PC-3 (cell line): ENCODE results near the gene HPN. TPM values are rescaled to one million over a fixed set of nuclear protein-coding genes. Genes with fewer than 3 reads are reported as not detected.
A peak's percentile ranks its signal among the peaks of the same experiment; 100 is the strongest.

ENCODE experiments used
- ATAC-seq: fragments of 200-7000 bp; cut with Tn5 transposase; 2 replicates; pipeline ENCODE4 v1.9.1; 2020; ENCODE audit warnings: mild to moderate bottlenecking, moderate library complexity
- BruUV-seq: library from RNA; stranded (reverse); fragments of 400-500 nt; replicated peaks from 2 replicates; lab custom pipeline; 2021; lab: Mats Ljungman, UMichigan
- CTCF ChIA-PET: fragments of 300-600 bp; sonication (Branson Sonifier 250); formaldehyde crosslinking; loops from one replicate; lab custom pipeline; 2022; ENCODE audit warnings: antibody characterized with exemption; lab: Charles Lee
- POLR2A ChIA-PET: fragments of 300-600 bp; sonication (Branson Sonifier 250); formaldehyde crosslinking; loops from one replicate; lab custom pipeline; 2022; ENCODE audit warnings: antibody characterized with exemption; ENCODE audit not compliant: unreplicated experiment; lab: Charles Lee
- DNase-seq: peaks from one replicate; pipeline ENCODE4 v3.0.0-alpha.2; 2015
- H2AFZ ChIP-seq: fragments of 300-600 bp; sonication (generic); 2 replicates; pipeline ENCODE4 v1.6.0; 2016; ENCODE audit warnings: antibody characterized with exemption, low read length
- H3F3A ChIP-seq: fragments of 300-600 bp; sonication (generic); one replicate; pipeline ENCODE4 v1.6.0; 2017; ENCODE audit warnings: antibody characterized with exemption, low read length, control low read depth, mild to moderate bottlenecking; ENCODE audit not compliant: unreplicated experiment
- H3K27ac ChIP-seq: fragments of 300-600 bp; sonication (generic); 2 replicates; pipeline ENCODE4 v1.5.1; 2016; ENCODE audit warnings: mild to moderate bottlenecking, low read length
- H3K27me3 ChIP-seq: fragments of 300-600 bp; sonication (generic); 2 replicates; pipeline ENCODE4 v1.6.1; 2016; ENCODE audit warnings: low read length, mixed read lengths
- H3K36me3 ChIP-seq: fragments of 300-600 bp; sonication (generic); 2 replicates; pipeline ENCODE4 v1.6.1; 2016; ENCODE audit warnings: low read depth, mixed run types, low read length, mixed read lengths
- H3K4me1 ChIP-seq: fragments of 300-600 bp; sonication (generic); 2 replicates; pipeline ENCODE4 v1.5.1; 2016; ENCODE audit warnings: low read length; ENCODE audit not compliant: insufficient read depth
- H3K4me2 ChIP-seq: fragments of 300-600 bp; sonication (generic); 2 replicates; pipeline ENCODE4 v1.6.0; 2016; ENCODE audit warnings: low read length
- H3K4me3 ChIP-seq: fragments of 300-600 bp; sonication (generic); 2 replicates; pipeline ENCODE4 v1.5.1; 2016; ENCODE audit warnings: mild to moderate bottlenecking, low read length, mixed read lengths
- H3K79me2 ChIP-seq: fragments of 300-600 bp; sonication (generic); 2 replicates; pipeline ENCODE4 v1.6.1; 2017; ENCODE audit warnings: low read length, mixed read lengths
- H3K9ac ChIP-seq: fragments of 300-600 bp; sonication (generic); 2 replicates; pipeline ENCODE4 v1.6.0; 2016; ENCODE audit warnings: mild to moderate bottlenecking, low read length
- H3K9me2 ChIP-seq: fragments of 300-600 bp; sonication (generic); replicated peaks from 2 replicates; pipeline ENCODE4 v1.6.1; 2016; ENCODE audit warnings: mixed run types, low read length, mixed read lengths
- H3K9me3 ChIP-seq: fragments of 300-600 bp; sonication (generic); 2 replicates; pipeline ENCODE4 v1.6.1; 2016; ENCODE audit warnings: low read length, mixed read lengths
- H4K20me1 ChIP-seq: fragments of 300-600 bp; sonication (generic); 2 replicates; pipeline ENCODE4 v1.6.1; 2016; ENCODE audit warnings: low read length, mixed read lengths
- EZH2 ChIP-seq: fragments of 300-600 bp; sonication (generic); IDR thresholded peaks from one replicate; pipeline ENCODE4 v1.6.1; 2017; ENCODE audit warnings: antibody characterized with exemption, mild to moderate bottlenecking, low read length; ENCODE audit not compliant: unreplicated experiment
- EZH2phosphoT487 ChIP-seq: fragments of 300-600 bp; sonication (generic); IDR thresholded peaks from 2 replicates; pipeline ENCODE4 v1.6.1; 2018; ENCODE audit warnings: mild to moderate bottlenecking, antibody characterized with exemption, low read length, borderline replicate concordance
- intact Hi-C: fragments of 100-400 bp; cut with micrococcal nuclease; formaldehyde crosslinking; loops from 2 replicates; pipeline ENCODE4 v1.9.0; 2023
- total RNA-seq: library from RNA; depleted of rRNA; stranded (reverse); fragments of >200 nt; gene quantifications from 2 replicates; pipeline ENCODE4 v1.2.3, GENCODE V29; 2014
- TF ChIP-seq, protein P1 (sequence below): fragments of 300-600 bp; sonication (generic); conservative IDR thresholded peaks from 2 replicates; pipeline ENCODE4 v1.5.1; 2017; ENCODE audit warnings: antibody characterized with exemption, low read depth, mild to moderate bottlenecking, low read length

The HPN gene
- total RNA-seq, 1 experiment from 2014 or later, result 0.18 TPM

DNA sequence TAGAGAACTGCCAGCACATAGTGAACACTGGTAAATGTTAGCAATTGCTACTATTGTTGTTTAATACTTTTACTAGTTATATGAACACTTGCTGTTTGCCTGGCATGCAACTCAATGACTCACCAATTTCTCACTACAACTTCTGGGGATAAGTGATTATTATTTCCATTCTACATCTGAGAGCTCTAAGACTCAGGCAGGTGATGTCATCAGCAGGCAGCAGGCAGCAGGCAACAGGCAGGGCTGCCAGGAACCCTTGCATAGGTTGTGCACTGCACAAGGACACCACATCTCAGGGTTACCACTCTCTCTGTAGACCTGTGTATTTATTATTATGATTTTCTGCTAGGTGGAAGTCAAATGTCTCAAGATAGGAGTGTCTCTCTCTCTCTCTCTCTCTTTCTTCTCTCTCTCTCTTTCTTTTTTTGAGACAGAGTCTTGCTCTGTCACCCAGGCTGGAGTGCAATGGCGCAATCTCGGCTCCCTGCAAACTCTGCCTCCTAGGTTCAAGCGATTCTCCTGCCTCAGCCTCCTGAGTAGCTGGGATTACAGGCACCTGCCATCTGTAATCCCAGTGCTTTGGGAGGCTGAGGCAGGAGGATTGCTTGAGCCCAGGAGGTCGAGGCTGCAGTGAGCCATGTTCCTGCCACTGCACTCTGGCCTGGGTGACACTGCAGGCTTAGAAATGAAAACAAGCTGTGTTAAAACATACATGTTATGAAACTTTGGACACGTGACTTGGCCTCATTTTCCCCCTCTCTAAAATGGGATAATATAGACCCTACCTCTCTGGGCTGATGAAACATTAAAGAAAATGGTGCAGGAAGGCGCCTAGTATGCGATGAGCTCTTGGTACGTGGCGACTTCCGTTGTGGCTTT lies 22.7 kb downstream of the HPN start:
- CTCF ChIA-PET, result interaction anchor here (0.6 kb wide), 1 partner anchor 20 kb away, joined by 3 read pairs; no protein-coding TSS in a partner anchor
- no peak overlapping the region for H3K4me2 ChIP-seq
- peaks cover 18% of the 10 kb centered on the region for H3K4me1 ChIP-seq
- H3K9me3 ChIP-seq, result no peaks in the 10 kb centered on the region
- POLR2A ChIA-PET, result interaction anchor here (0.6 kb wide), 1 partner anchor 250 kb away, joined by 3 read pairs; no protein-coding TSS in a partner anchor
- no peaks in the 10 kb centered on the region for H4K20me1 ChIP-seq
- H2AFZ ChIP-seq, result no peak overlapping the region
- H3F3A ChIP-seq, result no peaks in the 10 kb centered on the region
- H3K27me3 ChIP-seq, result no peaks in the 10 kb centered on the region
- DNase-seq (peak; percentile 75), ATAC-seq (peak; percentile 65)
- no peak for TF ChIP-seq EZH2phosphoT487
- no peak for TF ChIP-seq EZH2
- TF ChIP-seq, protein P1, sequence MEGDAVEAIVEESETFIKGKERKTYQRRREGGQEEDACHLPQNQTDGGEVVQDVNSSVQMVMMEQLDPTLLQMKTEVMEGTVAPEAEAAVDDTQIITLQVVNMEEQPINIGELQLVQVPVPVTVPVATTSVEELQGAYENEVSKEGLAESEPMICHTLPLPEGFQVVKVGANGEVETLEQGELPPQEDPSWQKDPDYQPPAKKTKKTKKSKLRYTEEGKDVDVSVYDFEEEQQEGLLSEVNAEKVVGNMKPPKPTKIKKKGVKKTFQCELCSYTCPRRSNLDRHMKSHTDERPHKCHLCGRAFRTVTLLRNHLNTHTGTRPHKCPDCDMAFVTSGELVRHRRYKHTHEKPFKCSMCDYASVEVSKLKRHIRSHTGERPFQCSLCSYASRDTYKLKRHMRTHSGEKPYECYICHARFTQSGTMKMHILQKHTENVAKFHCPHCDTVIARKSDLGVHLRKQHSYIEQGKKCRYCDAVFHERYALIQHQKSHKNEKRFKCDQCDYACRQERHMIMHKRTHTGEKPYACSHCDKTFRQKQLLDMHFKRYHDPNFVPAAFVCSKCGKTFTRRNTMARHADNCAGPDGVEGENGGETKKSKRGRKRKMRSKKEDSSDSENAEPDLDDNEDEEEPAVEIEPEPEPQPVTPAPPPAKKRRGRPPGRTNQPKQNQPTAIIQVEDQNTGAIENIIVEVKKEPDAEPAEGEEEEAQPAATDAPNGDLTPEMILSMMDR, result no peak
- no peaks in the 10 kb centered on the region for H3K36me3 ChIP-seq
- no peaks in the 10 kb centered on the region for H3K9me2 ChIP-seq
- H3K4me3 ChIP-seq, result no peak overlapping the region
- H3K9ac ChIP-seq, result no peak overlapping the region
- H3K27ac ChIP-seq, result no peak overlapping the region
- BruUV-seq, result no TSS peak
- intact Hi-C loops, result no loop called here
- no peaks in the 10 kb centered on the region for H3K79me2 ChIP-seq

DNA sequence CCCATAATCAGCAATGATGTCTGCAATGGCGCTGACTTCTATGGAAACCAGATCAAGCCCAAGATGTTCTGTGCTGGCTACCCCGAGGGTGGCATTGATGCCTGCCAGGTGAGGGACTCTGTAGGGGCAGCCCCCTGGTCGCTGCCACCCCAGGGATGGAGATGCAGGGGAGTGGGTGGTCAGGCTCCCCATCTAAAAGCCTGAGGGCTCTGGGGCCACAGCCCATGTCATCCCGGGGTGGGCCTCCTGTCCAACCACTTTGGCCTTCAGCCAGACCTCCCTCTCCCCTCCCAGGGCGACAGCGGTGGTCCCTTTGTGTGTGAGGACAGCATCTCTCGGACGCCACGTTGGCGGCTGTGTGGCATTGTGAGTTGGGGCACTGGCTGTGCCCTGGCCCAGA lies 24.1 kb downstream of the HPN start:
- DNase-seq (no peak), ATAC-seq (no peak)
- ChIA-PET POLR2A (no interaction called here), CTCF (no interaction called here)
- Histone ChIP-seq H3K27me3 (no peaks in the 10 kb centered on the region), H3K4me3 (no peak overlapping the region), H3K9me2 (no peaks in the 10 kb centered on the region), H3K4me2 (no peak overlapping the region), H4K20me1 (no peaks in the 10 kb centered on the region), H3K4me1 (peaks cover 18% of the 10 kb centered on the region), H3K9ac (no peak overlapping the region), H3K79me2 (no peaks in the 10 kb centered on the region), H3F3A (no peaks in the 10 kb centered on the region), H3K36me3 (no peaks in the 10 kb centered on the region), H3K27ac (no peak overlapping the region), H2AFZ (no peak overlapping the region), H3K9me3 (no peaks in the 10 kb centered on the region)
- BruUV-seq, result no TSS peak
- intact Hi-C loops, result loop anchor here (5.0 kb wide), 1 partner anchor 77 kb away; the partner anchor contains the start of gene FXYD7
- no peak for TF ChIP-seq EZH2
- TF ChIP-seq, protein P1, result no peak
- TF ChIP-seq EZH2phosphoT487, result no peak

DNA sequence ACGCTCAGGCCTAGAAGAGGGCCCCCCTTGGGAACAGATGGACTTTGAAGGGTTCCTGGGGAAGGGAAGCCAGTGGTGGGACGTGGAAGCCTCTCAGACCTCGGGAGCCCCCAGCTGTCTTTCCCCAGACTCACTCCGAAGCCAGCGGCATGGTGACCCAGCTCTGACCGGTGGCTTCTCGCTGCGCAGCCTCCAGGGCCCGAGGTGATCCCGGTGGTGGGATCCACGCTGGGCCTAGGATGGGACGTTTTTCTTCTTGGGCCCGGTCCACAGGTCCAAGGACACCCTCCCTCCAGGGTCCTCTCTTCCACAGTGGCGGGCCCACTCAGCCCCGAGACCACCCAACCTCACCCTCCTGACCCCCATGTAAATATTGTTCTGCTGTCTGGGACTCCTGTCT lies 24.6 kb downstream of the HPN start:
- ChIA-PET CTCF (interaction anchor here (0.8 to 1.2 kb wide), 4 partner anchors 22 to 98 kb away, joined by 3 to 6 read pairs (median 3); no protein-coding TSS in a partner anchor), POLR2A (no interaction called here)
- Histone ChIP-seq H3K9me3 (no peaks in the 10 kb centered on the region), H3K9ac (no peak overlapping the region), H3K9me2 (no peaks in the 10 kb centered on the region), H3K4me2 (no peak overlapping the region), H3K36me3 (no peaks in the 10 kb centered on the region), H3K79me2 (no peaks in the 10 kb centered on the region), H3K4me1 (peaks cover 18% of the 10 kb centered on the region), H3K27ac (no peak overlapping the region), H3F3A (no peaks in the 10 kb centered on the region), H4K20me1 (no peaks in the 10 kb centered on the region), H3K27me3 (no peaks in the 10 kb centered on the region), H3K4me3 (no peak overlapping the region), H2AFZ (no peak overlapping the region)
- TF ChIP-seq, protein P1, result no peak
- TF ChIP-seq EZH2phosphoT487 (no peak), EZH2 (no peak)
- DNase-seq (no peak), ATAC-seq (no peak)
- intact Hi-C loops, result loop anchor here (5.0 kb wide), 1 partner anchor 76 kb away; the partner anchor contains the start of gene FXYD7
- no TSS peak for BruUV-seq
